ENCODE results near the gene PRLR. TPM values are rescaled to one million over a fixed set of nuclear protein-coding genes. Genes with fewer than 3 reads are reported as not detected.
"Not testable (repeated sequence)": the region's sequence is repeated elsewhere in the genome, so short reads cannot be mapped to it uniquely, and the experiment has no call there.

Gene PRLR
- total RNA-seq, 2 experiments from 2014 or later, result not detected

DNA sequence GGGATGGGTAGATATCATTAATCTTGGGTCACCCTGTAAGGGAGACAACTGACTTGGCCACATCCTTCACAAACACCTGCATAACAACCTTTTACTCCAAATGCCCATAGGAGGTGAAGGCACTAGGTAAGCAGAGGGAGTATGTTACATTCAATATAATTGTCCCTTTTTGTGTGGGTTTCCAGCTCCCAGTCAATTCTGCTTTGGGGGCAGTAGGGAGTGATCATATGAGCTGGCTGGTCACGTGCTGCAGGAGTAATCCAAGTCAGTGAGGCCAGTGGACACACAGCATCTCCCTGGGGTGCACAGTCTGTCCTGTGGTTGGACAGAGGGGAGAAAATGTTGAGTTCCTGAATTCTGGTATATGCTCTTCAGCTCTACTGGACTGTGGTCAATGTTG is 181.4 kb downstream of the PRLR start:
- H3K4me3 Mint-ChIP-seq, result no peak overlapping the region
- H3K27ac Mint-ChIP-seq, result no peak overlapping the region
- H3K27me3 Mint-ChIP-seq, result peaks cover 36% of the 10 kb centered on the region
- H3K9me3 Mint-ChIP-seq, result peaks cover 1% of the 10 kb centered on the region
- H3K4me1 Mint-ChIP-seq, result no peaks in the 10 kb centered on the region
- no peak for DNase-seq
- H3K36me3 Mint-ChIP-seq, result no peaks in the 10 kb centered on the region

DNA sequence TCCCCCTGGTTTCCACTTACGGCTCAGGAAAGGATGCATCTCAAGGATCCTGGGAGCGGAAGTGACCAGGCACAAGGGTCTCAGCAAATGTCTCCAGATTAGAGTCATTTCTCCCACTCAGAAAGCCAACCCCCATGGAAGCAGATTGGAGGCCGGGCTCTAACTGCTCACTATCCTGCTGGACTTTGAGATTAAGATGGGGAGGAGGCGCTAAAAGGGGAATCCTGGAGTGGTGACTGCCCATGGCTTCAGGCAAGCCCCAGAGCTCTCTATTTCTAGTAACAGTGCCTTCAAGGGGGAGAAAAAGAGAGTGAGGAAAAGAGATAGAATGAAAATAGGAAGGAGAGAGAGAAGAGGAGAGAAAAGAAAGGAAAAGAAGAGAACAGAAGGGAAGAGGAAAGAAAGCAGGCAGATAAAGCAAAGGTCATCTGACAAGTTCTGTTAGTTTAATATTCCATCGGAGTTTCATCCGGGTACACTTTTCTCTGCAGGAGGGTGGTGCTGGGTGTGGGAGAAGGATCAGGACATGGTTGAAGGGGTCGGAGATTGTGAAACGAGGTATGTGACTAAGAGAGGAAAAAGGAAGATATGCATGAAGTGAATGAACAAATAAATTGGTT is 182.4 kb downstream of the PRLR start, which contains the start of gene AGXT2:
TSS of gene AGXT2 (minus strand) at position 165 of the 620 bp plus-strand sequence. CDS start at position 108, 57 bp downstream.
- H3K4me3 Mint-ChIP-seq, result no peak within 1 kb of the TSS
- no peak within 1 kb of the TSS for H3K27ac Mint-ChIP-seq
- no peak for DNase-seq
- no peaks in the 10 kb centered on the region for H3K4me1 Mint-ChIP-seq
- H3K36me3 Mint-ChIP-seq, result no peaks in the 10 kb centered on the region
- H3K27me3 Mint-ChIP-seq, result peaks cover 30% of the 10 kb centered on the region
- H3K9me3 Mint-ChIP-seq, result peaks cover 1% of the 10 kb centered on the region

DNA sequence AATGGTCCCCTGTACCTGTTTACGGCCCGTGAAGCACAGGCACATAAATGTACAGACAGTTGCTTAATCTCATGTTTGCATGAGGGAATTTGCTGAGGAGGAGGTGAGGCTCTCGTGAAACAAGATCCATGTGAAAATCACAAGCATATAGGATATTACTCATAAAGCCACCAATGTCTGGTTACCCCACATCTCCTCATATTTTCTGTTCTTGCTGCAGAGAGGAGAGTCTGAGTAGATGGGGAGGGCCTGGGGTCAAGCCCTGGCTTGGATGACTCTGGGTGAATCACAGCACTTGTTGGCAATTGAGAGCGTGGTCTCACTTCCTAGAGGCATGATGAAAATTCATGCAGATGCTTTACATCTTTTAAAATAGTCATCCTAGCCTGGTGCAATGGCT is 183.5 kb downstream of the PRLR start:
- H3K9me3 Mint-ChIP-seq, result peaks cover 1% of the 10 kb centered on the region
- no peaks in the 10 kb centered on the region for H3K36me3 Mint-ChIP-seq
- no peak for DNase-seq
- H3K27me3 Mint-ChIP-seq, result peaks cover 36% of the 10 kb centered on the region
- H3K27ac Mint-ChIP-seq, result no peak overlapping the region
- no peak overlapping the region for H3K4me3 Mint-ChIP-seq
- H3K4me1 Mint-ChIP-seq, result no peaks in the 10 kb centered on the region

DNA sequence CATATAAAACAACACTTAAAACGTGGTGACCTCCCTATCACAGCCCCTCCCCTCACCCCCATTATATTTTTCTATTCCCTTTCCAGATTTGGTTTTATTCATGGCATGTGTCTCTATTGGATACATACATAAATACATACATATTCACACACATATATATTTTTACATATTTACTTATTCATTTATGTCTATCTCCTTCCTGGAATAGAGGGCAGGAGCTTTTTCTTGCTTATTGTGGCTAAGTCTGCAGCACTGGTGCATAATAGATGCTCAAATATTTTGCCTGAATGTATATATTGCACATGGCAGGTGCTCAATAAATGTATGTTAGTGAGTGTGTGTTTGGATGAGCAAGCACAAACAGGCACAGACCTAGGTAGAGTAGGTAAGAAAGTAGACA is 185.0 kb downstream of the PRLR start:
- Mint-ChIP-seq H3K9me3 (no peaks in the 10 kb centered on the region), H3K4me1 (no peaks in the 10 kb centered on the region), H3K27me3 (peaks cover 37% of the 10 kb centered on the region), H3K36me3 (no peaks in the 10 kb centered on the region), H3K4me3 (no peak overlapping the region), H3K27ac (no peak overlapping the region)
- no peak for DNase-seq

DNA sequence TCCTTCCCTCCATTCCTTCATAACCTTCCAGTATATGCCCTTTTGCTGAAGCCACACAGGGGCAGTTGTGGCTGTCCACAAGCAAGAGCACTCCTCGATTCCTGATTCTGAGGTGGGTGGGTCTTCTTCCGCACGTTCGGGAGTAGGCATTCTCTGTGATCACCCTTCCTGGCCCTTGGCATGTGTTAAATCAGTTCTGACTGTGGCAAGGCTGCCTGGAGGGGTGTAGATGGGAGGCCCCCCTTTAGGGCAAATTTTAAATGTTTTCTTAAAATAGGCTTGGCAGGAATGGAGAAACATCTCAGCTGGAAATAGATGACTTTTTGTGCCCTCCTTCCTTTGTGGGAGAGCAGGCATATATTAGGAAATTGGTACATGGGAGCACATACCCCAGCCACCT is 185.6 kb downstream of the PRLR start:
- DNase-seq, result no peak
- Mint-ChIP-seq H3K27ac (no peak overlapping the region), H3K9me3 (no peaks in the 10 kb centered on the region), H3K4me3 (no peak overlapping the region), H3K27me3 (peaks cover 39% of the 10 kb centered on the region), H3K36me3 (no peaks in the 10 kb centered on the region), H3K4me1 (no peaks in the 10 kb centered on the region)

DNA sequence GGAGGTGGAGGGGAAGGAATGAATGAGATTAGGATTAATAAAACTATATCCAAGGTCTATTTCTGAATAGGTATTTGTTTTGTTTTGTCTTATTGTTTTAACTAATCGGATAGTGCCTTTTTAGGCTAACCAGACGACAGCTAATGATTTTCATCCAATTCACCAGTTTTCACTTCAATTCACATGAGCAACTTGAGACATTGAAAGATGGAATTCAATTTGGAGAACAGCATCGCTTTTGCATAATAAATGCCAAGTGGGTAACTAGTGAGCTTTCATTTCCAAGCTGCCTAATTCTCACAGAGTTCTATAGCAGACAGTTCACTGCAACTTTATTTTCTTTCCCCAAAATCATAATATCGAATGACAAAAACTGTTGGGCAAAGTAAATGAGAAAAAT is 187.5 kb downstream of the PRLR start:
- no peak for DNase-seq
- no peaks in the 10 kb centered on the region for H3K9me3 Mint-ChIP-seq
- no peak overlapping the region for H3K4me3 Mint-ChIP-seq
- H3K27me3 Mint-ChIP-seq, result peaks cover 47% of the 10 kb centered on the region
- no peak overlapping the region for H3K27ac Mint-ChIP-seq
- no peaks in the 10 kb centered on the region for H3K4me1 Mint-ChIP-seq
- no peaks in the 10 kb centered on the region for H3K36me3 Mint-ChIP-seq

DNA sequence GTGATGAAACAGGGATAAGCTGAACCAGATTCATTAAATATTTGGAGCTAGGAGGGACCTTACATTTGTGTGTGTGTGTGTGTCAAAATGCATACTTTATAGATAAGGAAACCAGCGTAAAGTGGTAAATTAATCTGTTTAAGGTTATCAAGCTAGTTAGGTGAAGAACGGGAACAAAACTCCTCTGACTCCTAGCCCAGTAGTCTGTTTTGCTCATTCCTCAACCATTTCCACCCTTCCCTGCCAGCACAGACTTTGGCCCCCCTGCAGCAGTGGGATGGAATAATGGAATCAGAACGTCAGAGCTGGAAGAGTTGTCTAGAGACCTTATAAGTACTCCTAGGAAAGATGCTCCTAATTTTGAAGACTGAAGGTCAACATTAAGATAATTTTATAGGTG is 189.0 kb downstream of the PRLR start:
- Mint-ChIP-seq H3K9me3 (no peaks in the 10 kb centered on the region), H3K4me1 (no peaks in the 10 kb centered on the region), H3K27me3 (peaks cover 48% of the 10 kb centered on the region), H3K4me3 (no peak overlapping the region), H3K27ac (no peak overlapping the region), H3K36me3 (no peaks in the 10 kb centered on the region)
- no peak for DNase-seq

DNA sequence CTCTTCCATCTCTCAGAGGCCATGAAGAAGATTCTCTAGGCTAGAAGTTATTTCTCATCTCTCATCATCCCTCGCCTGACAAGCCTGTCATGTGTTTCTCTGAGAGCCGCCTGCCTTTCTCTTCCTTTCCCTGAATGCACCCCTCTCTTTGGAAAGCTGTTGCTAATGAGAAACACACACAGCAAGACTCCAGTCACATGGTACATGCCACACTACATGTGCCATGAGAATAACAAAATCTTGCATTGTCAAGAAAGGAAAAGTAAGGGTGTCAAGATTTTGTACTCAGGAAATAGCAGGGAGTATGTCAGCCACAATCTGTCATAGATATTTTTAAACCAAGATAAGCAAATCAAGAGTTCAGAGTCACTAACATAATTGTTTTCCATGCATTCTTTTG is 191.4 kb downstream of the PRLR start:
- no peak overlapping the region for H3K4me3 Mint-ChIP-seq
- no peaks in the 10 kb centered on the region for H3K4me1 Mint-ChIP-seq
- no peak overlapping the region for H3K27ac Mint-ChIP-seq
- peaks cover 57% of the 10 kb centered on the region for H3K27me3 Mint-ChIP-seq
- no peaks in the 10 kb centered on the region for H3K9me3 Mint-ChIP-seq
- H3K36me3 Mint-ChIP-seq, result no peaks in the 10 kb centered on the region
- no peak for DNase-seq

DNA sequence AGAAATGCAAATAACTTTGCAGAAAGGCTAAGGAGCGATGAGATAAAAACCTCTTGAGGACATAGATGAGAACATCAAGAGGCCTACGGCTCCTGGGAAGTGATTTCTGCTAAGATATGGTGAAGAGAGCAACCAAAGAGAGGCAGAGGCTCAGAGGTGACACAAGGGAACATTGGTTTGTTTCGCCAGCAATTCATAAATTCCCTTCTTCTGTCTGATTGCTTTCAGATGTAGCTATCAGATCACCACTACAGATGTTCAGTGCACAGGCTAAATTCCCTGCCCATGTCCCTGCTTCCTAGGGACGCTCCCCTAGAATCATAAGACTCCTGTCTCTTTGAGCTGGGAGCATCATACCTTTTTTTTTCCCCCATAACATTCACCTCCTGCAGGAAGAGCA is 193.8 kb downstream of the PRLR start:
- Mint-ChIP-seq H3K9me3 (no peaks in the 10 kb centered on the region), H3K27ac (no peak overlapping the region), H3K36me3 (no peaks in the 10 kb centered on the region), H3K4me1 (no peaks in the 10 kb centered on the region), H3K27me3 (peaks cover 54% of the 10 kb centered on the region), H3K4me3 (no peak overlapping the region)
- DNase-seq, result no peak

DNA sequence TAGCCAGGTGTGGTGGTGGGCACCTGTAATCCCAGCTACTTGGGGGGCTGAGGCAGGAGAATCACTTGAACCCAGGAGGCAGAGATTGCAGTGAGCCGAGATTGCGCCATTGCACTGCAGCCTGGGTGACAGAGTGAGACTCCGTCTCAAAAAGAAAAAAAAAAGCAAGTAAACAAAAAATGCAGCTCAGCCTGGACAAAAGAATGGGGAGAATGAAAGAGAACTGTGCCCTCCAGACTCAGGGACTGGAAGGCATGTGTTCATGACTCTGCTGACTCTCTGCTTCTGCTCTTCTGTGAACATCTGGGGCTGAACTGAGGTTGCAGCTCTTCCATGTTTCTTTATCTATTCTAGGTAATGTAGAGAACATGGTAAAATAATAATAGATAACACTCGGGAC is 194.4 kb downstream of the PRLR start:
- not testable (repeated sequence) for H3K4me3 Mint-ChIP-seq, DNase-seq, H3K9me3 Mint-ChIP-seq, H3K4me1 Mint-ChIP-seq, H3K27ac Mint-ChIP-seq, H3K36me3 Mint-ChIP-seq
- peaks cover 48% of the 10 kb centered on the region for H3K27me3 Mint-ChIP-seq

DNA sequence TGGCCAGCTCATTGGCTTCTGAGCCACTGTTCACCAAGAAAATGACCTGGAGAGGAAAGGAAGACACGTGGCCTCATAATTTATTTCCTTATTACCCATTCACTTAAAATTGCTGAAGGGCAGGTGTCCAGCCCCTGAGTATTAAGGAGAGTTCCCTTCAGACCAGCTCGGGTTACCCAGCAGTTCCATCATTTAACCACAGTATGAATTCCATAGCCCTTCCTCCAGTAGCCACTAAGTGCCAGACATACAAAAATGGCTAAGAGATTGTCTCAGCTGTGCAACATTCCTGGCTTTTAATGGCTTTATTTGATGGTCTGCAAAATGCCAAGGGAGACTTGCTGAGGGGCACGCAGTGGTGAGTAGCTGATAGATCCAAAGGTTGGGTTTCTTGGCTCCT is 195.0 kb downstream of the PRLR start:
- no peaks in the 10 kb centered on the region for H3K9me3 Mint-ChIP-seq
- H3K4me3 Mint-ChIP-seq, result no peak overlapping the region
- H3K36me3 Mint-ChIP-seq, result no peaks in the 10 kb centered on the region
- H3K27ac Mint-ChIP-seq, result no peak overlapping the region
- peaks cover 45% of the 10 kb centered on the region for H3K27me3 Mint-ChIP-seq
- H3K4me1 Mint-ChIP-seq, result no peaks in the 10 kb centered on the region
- DNase-seq, result no peak

DNA sequence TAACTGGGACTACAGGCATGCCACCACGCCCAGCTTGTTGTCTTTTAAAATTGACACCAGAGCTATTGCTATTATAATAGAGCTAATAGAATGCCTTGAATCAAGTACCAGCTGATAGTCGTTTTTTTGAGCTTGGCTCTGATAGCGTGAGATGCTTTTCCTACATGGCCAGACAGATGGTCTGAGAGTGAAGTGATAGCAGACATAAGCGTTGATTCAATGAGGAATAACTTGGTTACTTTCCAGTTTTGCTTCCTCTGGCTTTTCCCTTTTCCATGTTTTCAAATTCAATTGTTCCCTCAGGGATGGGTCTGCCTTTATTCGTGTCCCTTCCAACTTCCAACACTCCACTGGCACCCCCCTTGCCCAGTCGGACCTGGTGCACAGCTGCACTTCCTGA is 197.9 kb downstream of the PRLR start:
- peaks cover 45% of the 10 kb centered on the region for H3K27me3 Mint-ChIP-seq
- no peaks in the 10 kb centered on the region for H3K9me3 Mint-ChIP-seq
- no peak for DNase-seq
- H3K27ac Mint-ChIP-seq, result no peak overlapping the region
- H3K4me1 Mint-ChIP-seq, result peaks cover 4% of the 10 kb centered on the region
- no peaks in the 10 kb centered on the region for H3K36me3 Mint-ChIP-seq
- H3K4me3 Mint-ChIP-seq, result no peak overlapping the region

DNA sequence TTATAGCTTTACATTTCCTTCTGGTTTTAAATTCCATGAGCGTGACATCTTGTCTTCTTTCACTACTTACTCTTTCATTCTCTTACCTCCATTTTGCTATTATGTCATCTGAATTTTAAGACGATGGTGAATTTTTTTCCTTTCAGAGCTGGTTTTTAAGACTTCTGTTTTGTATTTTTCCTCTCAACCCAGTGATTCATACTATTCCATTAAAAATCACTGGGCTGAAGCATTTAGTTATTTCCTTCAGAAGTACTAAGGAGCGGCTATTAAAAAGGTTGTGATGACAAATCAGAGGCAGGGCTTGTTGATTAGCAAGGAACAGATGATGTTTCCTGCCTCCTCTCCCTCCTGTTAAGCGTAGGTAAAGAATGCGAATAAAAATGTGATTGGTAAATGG is 199.0 kb downstream of the PRLR start:
- no peaks in the 10 kb centered on the region for H3K9me3 Mint-ChIP-seq
- no peak for DNase-seq
- H3K36me3 Mint-ChIP-seq, result no peaks in the 10 kb centered on the region
- H3K27ac Mint-ChIP-seq, result no peak overlapping the region
- H3K27me3 Mint-ChIP-seq, result peaks cover 42% of the 10 kb centered on the region
- H3K4me3 Mint-ChIP-seq, result no peak overlapping the region
- H3K4me1 Mint-ChIP-seq, result peaks cover 4% of the 10 kb centered on the region

DNA sequence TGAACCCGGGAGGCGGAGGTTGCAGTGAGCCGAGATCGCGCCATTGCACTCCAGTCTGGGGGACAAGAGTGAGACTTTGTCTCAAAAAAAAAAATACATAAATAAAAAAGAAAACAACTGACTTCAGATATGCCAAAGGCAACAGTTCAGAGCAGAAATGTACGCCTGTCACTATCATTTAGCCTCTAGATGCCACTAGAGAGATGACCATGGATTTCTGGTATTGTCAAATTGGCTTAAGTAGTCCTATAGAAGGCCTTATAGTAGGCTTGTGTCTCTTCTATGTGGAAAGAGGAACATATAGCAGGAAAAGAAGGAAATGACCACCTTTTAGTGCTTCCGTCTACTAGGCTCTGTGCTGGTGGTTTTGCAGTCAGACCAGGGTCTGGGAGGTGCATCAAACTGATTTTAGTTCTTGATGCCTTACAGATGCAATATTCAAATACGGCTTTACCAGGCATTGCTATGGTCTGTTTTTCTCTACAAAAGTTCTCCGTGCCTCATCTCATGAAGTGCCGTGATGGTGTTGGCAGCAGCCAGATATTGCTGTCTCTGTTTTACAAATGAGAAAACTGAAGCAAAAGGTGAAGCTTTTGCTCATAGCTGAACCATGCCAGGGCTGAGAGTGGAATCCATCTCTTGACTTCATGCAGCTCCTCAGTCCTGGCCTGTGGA is 199.7 kb downstream of the PRLR start:
- Mint-ChIP-seq H3K36me3 (no peaks in the 10 kb centered on the region), H3K4me1 (peaks cover 4% of the 10 kb centered on the region), H3K27me3 (peaks cover 37% of the 10 kb centered on the region), H3K27ac (no peak overlapping the region), H3K9me3 (no peaks in the 10 kb centered on the region), H3K4me3 (no peak overlapping the region)
- DNase-seq, result no peak

DNA sequence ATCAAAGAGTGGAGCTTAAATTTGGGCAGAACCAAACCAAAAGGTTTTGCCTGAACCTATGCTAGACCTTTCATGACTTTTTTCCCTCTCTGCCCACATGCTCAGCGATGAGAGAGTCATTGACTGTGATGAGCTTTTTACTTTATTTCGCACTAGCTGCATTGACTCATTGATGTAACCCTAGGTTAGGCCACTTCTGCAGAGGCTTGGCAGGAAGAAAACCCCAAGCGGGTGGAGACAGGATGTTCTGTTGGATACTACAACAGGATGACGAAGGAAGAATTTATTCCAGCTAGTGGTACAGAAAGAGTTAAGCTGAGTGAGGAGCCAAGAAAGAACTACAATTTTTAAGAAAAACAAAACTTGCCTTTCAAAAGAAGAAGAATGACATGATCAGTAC is 201.0 kb downstream of the PRLR start:
- Mint-ChIP-seq H3K27ac (no peak overlapping the region), H3K36me3 (no peaks in the 10 kb centered on the region), H3K4me3 (no peak overlapping the region), H3K4me1 (peaks cover 4% of the 10 kb centered on the region), H3K27me3 (peaks cover 30% of the 10 kb centered on the region), H3K9me3 (no peaks in the 10 kb centered on the region)
- DNase-seq, result no peak

DNA sequence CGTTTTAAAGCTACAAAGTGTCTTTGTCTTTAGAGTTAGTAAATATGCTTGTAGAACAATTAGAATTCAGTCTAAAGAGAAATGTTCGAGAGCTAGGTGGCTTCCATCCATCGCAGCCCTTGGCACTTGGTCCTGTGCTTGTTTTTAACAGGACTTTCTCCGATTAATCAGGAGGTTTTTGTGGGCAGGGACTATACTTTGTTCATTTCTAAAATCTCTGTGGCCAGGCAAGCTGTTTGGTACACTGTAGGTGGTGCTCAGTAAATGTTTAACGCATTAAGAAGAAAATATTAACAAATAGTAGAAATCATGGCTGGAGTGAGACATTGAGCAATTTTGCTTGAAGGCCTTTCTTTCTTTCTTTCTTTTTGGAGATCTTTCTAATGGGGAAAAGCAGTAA is 203.3 kb downstream of the PRLR start:
- H3K27ac Mint-ChIP-seq, result no peak overlapping the region
- no peak for DNase-seq
- H3K4me3 Mint-ChIP-seq, result no peak overlapping the region
- H3K9me3 Mint-ChIP-seq, result no peaks in the 10 kb centered on the region
- H3K27me3 Mint-ChIP-seq, result peaks cover 22% of the 10 kb centered on the region
- H3K36me3 Mint-ChIP-seq, result no peaks in the 10 kb centered on the region
- H3K4me1 Mint-ChIP-seq, result peaks cover 4% of the 10 kb centered on the region

All from activated naive CD8-positive, alpha-beta T cell treated with anti-CD3 and anti-CD28 coated beads for 36 hours (primary cell).